Measurements from ENCODE around the gene B3GALT4.
A peak's percentile ranks its signal among the peaks of the same experiment; 100 is the strongest.
"Not testable (repeated sequence)": the region's sequence is repeated elsewhere in the genome, so short reads cannot be mapped to it uniquely, and the experiment has no call there.

B3GALT4 gene

GRCh38 chr6:33272275-33273128, 4.4 kb upstream of the B3GALT4 start:
- DNase-seq, result no peak

GRCh38 chr6:33273129-33273923, 3.6 kb upstream of the B3GALT4 start:
- no peak for DNase-seq

- no peak for DNase-seq
Observed at GRCh38 chr6:33273924-33274902, 2.7 kb upstream of the B3GALT4 start.

GRCh38 chr6:33275795-33276580, 935 bp upstream of the B3GALT4 start:
- not testable (repeated sequence) for DNase-seq

- DNase-seq, result no peak
Observed at GRCh38 chr6:33276581-33276863, 401 bp upstream of the B3GALT4 start.

GRCh38 chr6:33277663-33278391, 904 bp downstream of the B3GALT4 start:
- DNase-seq, result peak; percentile 39

GRCh38 chr6:33278392-33278741, 1.4 kb downstream of the B3GALT4 start:
- no peak for DNase-seq

GRCh38 chr6:33278810-33279209, 1.9 kb downstream of the B3GALT4 start:
- no peak for DNase-seq

GRCh38 chr6:33279257-33279695, 2.4 kb downstream of the B3GALT4 start:
- DNase-seq, result no peak

GRCh38 chr6:33279971-33280511, 3.1 kb downstream of the B3GALT4 start:
- peak; percentile 36 for DNase-seq

GRCh38 chr6:33280539-33280938, 3.6 kb downstream of the B3GALT4 start:
- DNase-seq, result no peak

GRCh38 chr6:33285214-33285613, 8.3 kb downstream of the B3GALT4 start:
- not testable (repeated sequence) for DNase-seq

GRCh38 chr6:33286946-33287914, 10.3 kb downstream of the B3GALT4 start:
- no peak for DNase-seq

GRCh38 chr6:33288141-33288920, 11.4 kb downstream of the B3GALT4 start:
- DNase-seq, result no peak

- DNase-seq, result peak; percentile 80
Observed at GRCh38 chr6:33288921-33289783, 12.2 kb downstream of the B3GALT4 start, which contains the start of the genes PFDN6 and WDR46. Gene PFDN6, plus strand, starts transcription at chr6:33289601. Its CDS starts 256 bp downstream, at chr6:33289857. Gene WDR46, minus strand, starts transcription at chr6:33289239. Its CDS starts 69 bp downstream, at chr6:33289170.

- DNase-seq, result no peak
Observed at GRCh38 chr6:33289784-33290315, 12.9 kb downstream of the B3GALT4 start.

GRCh38 chr6:33290459-33290858, 13.5 kb downstream of the B3GALT4 start:
- DNase-seq, result no peak
